GM12878 (cell line): ENCODE data around the gene SAP130. TPM values are rescaled to one million over a fixed set of nuclear protein-coding genes. Genes with fewer than 3 reads are reported as not detected.
"Not testable (repeated sequence)": the region's sequence is repeated elsewhere in the genome, so short reads cannot be mapped to it uniquely, and the experiment has no call there.

ENCODE experiments used
- ATAC-seq: fragments of 200-7000 bp; cut with Tn5 transposase; 3 replicates; pipeline ENCODE4 v1.9.1; 2020; ENCODE audit warnings: mild to moderate bottlenecking, moderate library complexity
- BruUV-seq: library from RNA; stranded (reverse); fragments of 400-500 nt; replicated peaks from 2 replicates; lab custom pipeline; 2021; lab: Mats Ljungman, UMichigan
- CTCF ChIA-PET: fragments of 300-600 bp; sonication (Branson Sonifier 250); formaldehyde crosslinking; extraction: SDS; loops from one replicate; lab custom pipeline; 2021; ENCODE audit warnings: inconsistent platforms; lab: Yijun Ruan, JAX
- POLR2A ChIA-PET: fragments of 350-600 bp; formaldehyde crosslinking; extraction: SDS; loops from one replicate; lab custom pipeline; 2021; ENCODE audit warnings: inconsistent platforms; lab: Charles Lee
- RAD21 ChIA-PET: fragments of 300-600 bp; sonication (Branson Sonifier 250); formaldehyde crosslinking; loops from one replicate; lab custom pipeline; 2023; ENCODE audit warnings: antibody characterized with exemption; ENCODE audit not compliant: unreplicated experiment; lab: Charles Lee
- SMC1A ChIA-PET: fragments of 300-600 bp; sonication (Branson Sonifier 250); formaldehyde crosslinking; loops from one replicate; lab custom pipeline; 2023; ENCODE audit not compliant: unreplicated experiment, uncharacterized antibody; lab: Charles Lee
- DNase-seq: peaks from one replicate; pipeline ENCODE4 v3.0.0-alpha.2; 2011; ENCODE audit warnings: low read depth, low spot score
- FAIRE-seq: peaks from 3 replicates; lab custom pipeline; 2011; peaks lifted over from hg19 to GRCh38; lab: Jason Lieb, UNC
- H2AFZ ChIP-seq: 2 replicates; pipeline ENCODE4 v1.6.0; 2011; ENCODE audit warnings: low read depth, low read length, control low read depth; ENCODE audit not compliant: control insufficient read depth
- H3K27ac ChIP-seq: 2 replicates; pipeline ENCODE4 v1.5.1; 2011; ENCODE audit warnings: control low read depth; ENCODE audit not compliant: control insufficient read depth, insufficient read depth
- H3K27me3 ChIP-seq, 2 experiments: replicated peaks in 1 of 2; 2 replicates each; pipeline versions ENCODE4 v1.6.0 to v1.6.1; 2011; ENCODE audit warnings: low read length in 1 of 2; ENCODE audit not compliant: control insufficient read depth in 2 of 2, insufficient read depth in 2 of 2
- H3K36me3 ChIP-seq, 2 experiments: 2 replicates each; pipeline ENCODE4 v1.5.1; 2011; ENCODE audit warnings: low read length in 1 of 2; ENCODE audit not compliant: control insufficient read depth in 2 of 2, insufficient read depth in 2 of 2
- H3K4me1 ChIP-seq: 2 replicates; pipeline ENCODE4 v1.6.1; 2011; ENCODE audit warnings: mild to moderate bottlenecking, low read length, moderate library complexity, mixed read lengths; ENCODE audit not compliant: control insufficient read depth, insufficient read depth
- H3K4me2 ChIP-seq: 2 replicates; pipeline ENCODE4 v1.6.0; 2011; ENCODE audit warnings: control low read depth; ENCODE audit not compliant: control insufficient read depth, insufficient read depth
- H3K4me3 ChIP-seq: fragments of 200-600 bp; sonication (generic); 2 replicates; pipeline ENCODE4 v1.5.1; 2016
- H3K79me2 ChIP-seq: 2 replicates; pipeline ENCODE4 v1.6.0; 2011; ENCODE audit warnings: low read length; ENCODE audit not compliant: control insufficient read depth, insufficient read depth
- H3K9ac ChIP-seq: 2 replicates; pipeline ENCODE4 v1.8.0; 2011; ENCODE audit warnings: low read length, control low read depth, mixed read lengths; ENCODE audit not compliant: control insufficient read depth, insufficient read depth
- H3K9me3 ChIP-seq: replicated peaks from 3 replicates; pipeline ENCODE4 v1.5.1; 2011; ENCODE audit warnings: mild to moderate bottlenecking, low read length; ENCODE audit not compliant: control insufficient read depth, insufficient read depth
- H4K20me1 ChIP-seq: 2 replicates; pipeline ENCODE4 v1.6.0; 2011; ENCODE audit not compliant: control insufficient read depth, insufficient read depth
- CREM ChIP-seq: IDR thresholded peaks from 2 replicates; pipeline ENCODE4 v1.6.1; 2014; ENCODE audit warnings: antibody characterized with exemption, low read depth
- EED ChIP-seq: sonication (generic); IDR thresholded peaks from 2 replicates; pipeline ENCODE4 v1.6.1; 2016; ENCODE audit warnings: antibody characterized with exemption, low read depth
- EGR1 ChIP-seq, 2 experiments: IDR thresholded peaks; 1 replicate in 1 of 2; 2 replicates in 1 of 2; pipeline ENCODE4 v1.6.1; 2011 to 2012; ENCODE audit warnings: low read depth in 2 of 2, low read length in 2 of 2, borderline replicate concordance in 1 of 2, mild to moderate bottlenecking in 1 of 2, moderate library complexity in 1 of 2
- GATAD2B ChIP-seq: fragments of 450-650 bp; conservative IDR thresholded peaks from 2 replicates; pipeline ENCODE4 v1.6.1; 2017; ENCODE audit warnings: low read depth, mild to moderate bottlenecking, moderate library complexity
- HDAC6 ChIP-seq: fragments of 200-600 bp; sonication (generic); IDR thresholded peaks from one replicate; pipeline ENCODE4 v1.8.0; 2017; ENCODE audit warnings: antibody characterized with exemption; ENCODE audit not compliant: unreplicated experiment
- IKZF1 ChIP-seq: fragments of 450-650 bp; conservative IDR thresholded peaks from 2 replicates; pipeline ENCODE4 v1.6.1; 2017; ENCODE audit warnings: antibody characterized with exemption, mild to moderate bottlenecking
- KDM1A ChIP-seq: fragments of 200-600 bp; sonication (generic); IDR thresholded peaks from 2 replicates; pipeline ENCODE4 v1.6.1; 2016; ENCODE audit warnings: borderline replicate concordance
- KLF5 ChIP-seq: fragments of 450-650 bp; IDR thresholded peaks from 2 replicates; pipeline ENCODE4 v1.6.1; 2014; ENCODE audit warnings: mild to moderate bottlenecking; ENCODE audit not compliant: partially characterized antibody
- MEF2A ChIP-seq: IDR thresholded peaks from 2 replicates; pipeline ENCODE4 v1.6.1; 2011; ENCODE audit warnings: low read depth, mild to moderate bottlenecking, low read length, moderate library complexity; ENCODE audit not compliant: insufficient read depth
- MEF2B ChIP-seq: fragments of 450-650 bp; IDR thresholded peaks from 2 replicates; pipeline ENCODE4 v1.6.1; 2018; ENCODE audit warnings: mild to moderate bottlenecking, moderate library complexity; ENCODE audit not compliant: partially characterized antibody, poor library complexity, severe bottlenecking
- NFYA ChIP-seq: IDR thresholded peaks from 2 replicates; pipeline ENCODE4 v1.6.1; 2011; ENCODE audit warnings: low read depth, mild to moderate bottlenecking, low read length, improper control_type of control experiment, borderline replicate concordance
- PML ChIP-seq: IDR thresholded peaks from 2 replicates; pipeline ENCODE4 v1.6.1; 2012; ENCODE audit warnings: low read length, inconsistent platforms
- SMAD1 ChIP-seq: fragments of 450-650 bp; IDR thresholded peaks from 2 replicates; pipeline ENCODE4 v1.6.1; 2018; ENCODE audit warnings: mild to moderate bottlenecking, low read depth; ENCODE audit not compliant: partially characterized antibody
- SRF ChIP-seq, 2 experiments: IDR thresholded peaks; 2 replicates each; pipeline ENCODE4 v1.6.1; 2011; ENCODE audit warnings: low read depth in 2 of 2, low read length in 2 of 2, mild to moderate bottlenecking in 1 of 2, moderate library complexity in 1 of 2
- SUZ12 ChIP-seq: fragments of 200-600 bp; sonication (generic); IDR thresholded peaks from one replicate; pipeline ENCODE4 v1.6.1; 2018; ENCODE audit warnings: antibody characterized with exemption, mild to moderate bottlenecking; ENCODE audit not compliant: unreplicated experiment
- WGBS: methylation state at CpG from one replicate; pipeline ENCODE4 v1.1.6; 2016; ENCODE audit warnings: low lambda C conversion rate; ENCODE audit not compliant: insufficient replicate concordance, insufficient coverage; ENCODE audit errors: missing lambda C conversion rate; 5-methylcytosine and 5-hydroxymethylcytosine counted together
- in situ Hi-C: fragments of 300-500 bp; cut with MboI; formaldehyde crosslinking; loops from 9 replicates; pipeline ENCODE4 v1.14.3; 2018; ENCODE audit warnings: mixed read lengths
- intact Hi-C: fragments of 100-400 bp; cut with micrococcal nuclease; formaldehyde crosslinking; loops from one replicate; pipeline ENCODE4 v1.14.2; 2022; ENCODE audit not compliant: unreplicated experiment
- polyA plus RNA-seq, 11 experiments: library from polyadenylated mRNA; depleted of rRNA in 4 of 11; unstranded in 6 of 11; stranded (reverse) in 5 of 11; fragments of >200 nt; fragmentation: Nextera tagmentation in 4 of 11; fragmentation: Illumina TruSeq in 1 of 11; extraction: Ambion mirVana in 4 of 11; extraction: Trizol in 1 of 11; gene quantifications; 1 replicate in 1 of 11; 2 replicates in 10 of 11; pipeline versions ENCODE4 v1.2.1 to v1.2.3, GENCODE V29; 2011 to 2016; ENCODE audit warnings: inconsistent platforms in 2 of 11, missing spikeins in 2 of 11, low read depth in 1 of 11
- total RNA-seq, 4 experiments: library from RNA; depleted of rRNA in 3 of 4; stranded (reverse); fragments of >200 nt in 3 of 4; fragmentation: Illumina TruSeq in 1 of 4; extraction: Trizol in 1 of 4; gene quantifications; 2 replicates each; pipeline versions ENCODE4 v1.2.1 to v1.2.3, GENCODE V29; 2013 to 2021
- TF ChIP-seq, protein P1 (sequence below): IDR thresholded peaks from 2 replicates; pipeline ENCODE4 v1.6.1; 2012; ENCODE audit warnings: low read depth, low read length, improper control_type of control experiment

Gene SAP130
- total and polyA plus RNA-seq, 10 of the 15 experiments (the other 5 are each of a cell fraction or from before 2014, with no cell fraction given): 5.0 to 26.2 (median 9.9) TPM

DNA sequence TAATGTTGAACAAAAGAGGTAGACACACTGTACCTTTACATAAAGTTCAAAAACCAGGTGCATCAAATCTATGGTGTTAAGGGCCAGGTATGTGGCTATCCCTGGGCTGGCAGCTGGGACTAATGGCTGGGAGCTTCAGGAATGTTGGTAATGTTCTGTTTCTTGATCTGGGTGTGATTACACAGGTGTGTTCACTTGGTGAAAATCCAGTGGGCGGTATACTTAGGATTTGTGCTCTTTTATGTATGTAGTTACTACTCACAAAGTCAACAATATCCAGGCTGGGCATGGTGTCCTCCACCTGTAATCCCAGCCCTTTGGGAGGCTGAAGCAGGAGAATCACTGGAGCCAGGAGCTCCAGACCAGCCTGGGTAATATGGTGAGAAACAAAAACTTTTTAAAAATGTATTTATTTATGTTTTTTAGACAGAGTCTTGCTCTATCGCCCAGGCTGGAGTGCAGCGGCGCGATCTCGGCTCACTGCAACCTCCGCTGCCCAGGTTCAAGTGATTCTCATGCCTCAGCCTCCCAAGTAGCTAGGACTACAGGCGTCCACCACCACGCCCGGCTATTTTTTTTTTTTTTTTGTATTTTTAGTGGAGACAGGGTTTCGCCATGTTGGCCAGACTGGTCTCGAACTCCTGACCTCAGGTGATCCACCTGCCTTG, 120.0 kb downstream of the SAP130 start:
- H2AFZ ChIP-seq, BruUV-seq, H3K4me1 ChIP-seq, CTCF ChIA-PET, H3K9ac ChIP-seq, H3K27me3 ChIP-seq, intact Hi-C loops, FAIRE-seq, ATAC-seq, POLR2A ChIA-PET, H3K36me3 ChIP-seq, H3K79me2 ChIP-seq, H3K4me3 ChIP-seq, DNase-seq, H3K4me2 ChIP-seq, H3K9me3 ChIP-seq, H4K20me1 ChIP-seq, SMC1A ChIA-PET, H3K27ac ChIP-seq, in situ Hi-C loops: not testable (repeated sequence)
- WGBS: 69% methylated on average over 12 of the region's 12 CpGs
- RAD21 ChIA-PET: interaction anchor here (0.6 kb wide), 1 partner anchor 63 kb away, joined by 4 read pairs; no protein-coding TSS in a partner anchor

DNA sequence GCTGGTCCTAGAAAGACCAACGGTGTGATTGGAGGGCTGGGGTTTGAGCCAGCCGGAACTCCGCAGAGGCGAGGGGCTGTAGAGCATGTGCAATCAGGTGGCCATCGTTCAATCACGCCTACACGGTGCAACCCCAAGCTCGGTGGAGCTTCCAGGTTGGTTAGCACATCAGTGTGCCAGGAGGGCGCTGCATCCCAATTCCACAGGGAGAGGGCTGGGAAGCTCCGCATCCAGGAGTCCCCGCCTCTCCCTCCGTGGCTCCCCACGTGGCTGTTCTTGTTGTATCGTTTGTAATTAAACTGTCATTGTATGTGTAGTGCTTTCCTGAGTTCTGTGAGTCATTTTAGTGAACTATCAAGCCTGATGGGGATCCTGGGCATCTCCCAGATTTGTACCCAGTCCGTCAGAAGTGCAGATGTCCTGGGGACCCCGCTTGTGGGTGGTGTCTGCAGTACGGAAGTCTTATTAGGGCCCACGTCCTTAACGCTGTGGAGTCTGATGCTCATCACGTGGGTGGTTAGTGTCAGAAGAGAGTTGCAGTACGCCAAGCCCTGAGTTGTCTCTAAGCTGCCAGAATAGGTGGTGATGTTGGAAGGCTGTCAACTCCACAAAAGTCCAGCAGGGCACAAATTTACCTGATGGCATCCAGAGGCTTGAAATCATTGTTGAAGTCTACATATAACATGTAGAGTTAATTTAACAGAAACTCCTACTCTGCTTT, 121.5 kb downstream of the SAP130 start:
- H3K36me3 ChIP-seq: no peaks in the 10 kb centered on the region
- SMC1A ChIA-PET: no interaction called here
- no TSS peak for BruUV-seq
- POLR2A ChIA-PET: no interaction called here
- CTCF ChIA-PET: interaction anchor here (0.6 kb wide), 1 partner anchor 30 kb away, joined by 3 read pairs; no protein-coding TSS in a partner anchor
- intact Hi-C loops (no loop called here), in situ Hi-C loops (no loop called here)
- no peak overlapping the region for H3K27ac ChIP-seq
- H3K9me3 ChIP-seq: no peaks in the 10 kb centered on the region
- DNase-seq (no peak), ATAC-seq (no peak), FAIRE-seq (no peak)
- no peak overlapping the region for H2AFZ ChIP-seq
- H3K9ac ChIP-seq: no peak overlapping the region
- H3K4me1 ChIP-seq: peaks cover 6% of the 10 kb centered on the region
- no peak overlapping the region for H3K4me3 ChIP-seq
- H3K4me2 ChIP-seq: no peak overlapping the region
- no peaks in the 10 kb centered on the region for H4K20me1 ChIP-seq
- RAD21 ChIA-PET: no interaction called here
- 76% methylated on average over 21 of the region's 21 CpGs for WGBS
- no peak for TF ChIP-seq HDAC6
- TF ChIP-seq PML: no peak
- TF ChIP-seq NFYA: no peak
- TF ChIP-seq SUZ12: no peak
- TF ChIP-seq EGR1 (IDR thresholded peaks at IDR 0.05; ENCODE audit: borderline replicate concordance in 1 of 2, low read depth in 2 of 2, low read length in 2 of 2): no peak
- TF ChIP-seq IKZF1: no peak
- TF ChIP-seq KLF5: no peak
- TF ChIP-seq MEF2A: no peak
- no peak for TF ChIP-seq EED
- TF ChIP-seq SMAD1: no peak
- TF ChIP-seq SRF (IDR thresholded peaks at IDR 0.05; ENCODE audit: low read depth in 2 of 2, low read length in 2 of 2): no peak
- TF ChIP-seq CREM: no peak
- TF ChIP-seq MEF2B: no peak
- TF ChIP-seq, protein P1, sequence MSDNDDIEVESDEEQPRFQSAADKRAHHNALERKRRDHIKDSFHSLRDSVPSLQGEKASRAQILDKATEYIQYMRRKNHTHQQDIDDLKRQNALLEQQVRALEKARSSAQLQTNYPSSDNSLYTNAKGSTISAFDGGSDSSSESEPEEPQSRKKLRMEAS: no peak
- no peak for TF ChIP-seq GATAD2B
- no peak for TF ChIP-seq KDM1A
- no peaks in the 10 kb centered on the region for H3K27me3 ChIP-seq
- H3K79me2 ChIP-seq: no peaks in the 10 kb centered on the region
